Smooth muscle cell (in vitro differentiated cells): ENCODE data around the gene CRYBG1. TPM values are rescaled to one million over a fixed set of nuclear protein-coding genes. Genes with fewer than 3 reads are reported as not detected.

Source experiments
- DNase-seq: peaks from one replicate; lab custom pipeline; 2025; ENCODE audit not compliant: unreplicated experiment; lab: John Stamatoyannopoulos, UW
- H2AFZ ChIP-seq: fragments of 200-600 bp; sonication (generic); 2 replicates; pipeline ENCODE4 v1.6.0; 2016; ENCODE audit warnings: antibody characterized with exemption, low read depth, mild to moderate bottlenecking
- H3F3A ChIP-seq: fragments of 200-600 bp; sonication (generic); 2 replicates; pipeline ENCODE4 v1.6.0; 2017; ENCODE audit warnings: antibody characterized with exemption, low read depth
- H3K27ac ChIP-seq: fragments of 200-600 bp; sonication (generic); 2 replicates; pipeline ENCODE4 v1.5.1; 2016; ENCODE audit warnings: low read depth, mild to moderate bottlenecking
- H3K27me3 ChIP-seq: fragments of 200-600 bp; sonication (generic); 2 replicates; pipeline ENCODE4 v1.6.1; 2016; ENCODE audit warnings: low read depth, mild to moderate bottlenecking
- H3K36me3 ChIP-seq: fragments of 200-600 bp; sonication (generic); 2 replicates; pipeline ENCODE4 v1.5.1; 2016; ENCODE audit warnings: low read depth
- H3K4me1 ChIP-seq: fragments of 200-600 bp; sonication (generic); 2 replicates; pipeline ENCODE4 v1.5.1; 2016; ENCODE audit warnings: low read depth
- H3K4me2 ChIP-seq: fragments of 200-600 bp; sonication (generic); 2 replicates; pipeline ENCODE4 v1.6.0; 2016; ENCODE audit warnings: mild to moderate bottlenecking
- H3K4me3 ChIP-seq: fragments of 200-600 bp; sonication (generic); 2 replicates; pipeline ENCODE4 v1.5.1; 2016; ENCODE audit warnings: mild to moderate bottlenecking
- H3K79me2 ChIP-seq: fragments of 200-600 bp; sonication (generic); 2 replicates; pipeline ENCODE4 v1.6.0; 2016; ENCODE audit warnings: low read depth, mild to moderate bottlenecking
- H3K9ac ChIP-seq: fragments of 200-600 bp; sonication (generic); 2 replicates; pipeline ENCODE4 v1.6.0; 2016; ENCODE audit warnings: low read depth
- H3K9me3 ChIP-seq: fragments of 200-600 bp; sonication (generic); replicated peaks from 2 replicates; pipeline ENCODE4 v1.5.1; 2016; ENCODE audit warnings: low read depth
- H4K20me1 ChIP-seq: fragments of 200-600 bp; sonication (generic); 2 replicates; pipeline ENCODE4 v1.6.0; 2016; ENCODE audit warnings: low read depth
- CTCF ChIP-seq: fragments of 200-600 bp; sonication (generic); IDR thresholded peaks from 2 replicates; pipeline ENCODE4 v1.5.1; 2017; ENCODE audit warnings: borderline replicate concordance, mild to moderate bottlenecking, antibody characterized with exemption; ENCODE audit not compliant: insufficient read depth, poor library complexity, severe bottlenecking
- WGBS: methylation state at CpG from one replicate; pipeline ENCODE4 v1.1.7; 2016; ENCODE audit warnings: low lambda C conversion rate; 5-methylcytosine and 5-hydroxymethylcytosine counted together
- polyA plus RNA-seq: library from polyadenylated mRNA; unstranded; fragments of >200 nt; fragmentation: Nextera tagmentation; extraction: Ambion mirVana; gene quantifications from 2 replicates; pipeline ENCODE4 v1.2.1, GENCODE V29; 2016
- total RNA-seq: library from RNA; depleted of rRNA; stranded (reverse); fragments of >200 nt; gene quantifications from 2 replicates; pipeline ENCODE4 v1.2.3, GENCODE V29; 2014

The CRYBG1 gene
- total and polyA plus RNA-seq, 2 experiments from 2014 or later, result 0.98 to 11.9 TPM

GRCh38 chr6:106415921-106416320 is 55.4 kb downstream of the CRYBG1 start:
- Histone ChIP-seq H4K20me1 (no peaks in the 10 kb centered on the region), H3K4me3 (no peak overlapping the region), H3K27me3 (peaks cover 23% of the 10 kb centered on the region), H3K4me2 (no peak overlapping the region), H2AFZ (no peak overlapping the region), H3K4me1 (no peaks in the 10 kb centered on the region), H3K36me3 (no peaks in the 10 kb centered on the region), H3K79me2 (no peaks in the 10 kb centered on the region), H3K9ac (no peak overlapping the region), H3K9me3 (no peaks in the 10 kb centered on the region), H3F3A (no peaks in the 10 kb centered on the region), H3K27ac (no peak overlapping the region)
- 81% methylated on average over 4 of the region's 4 CpGs for WGBS
- DNase-seq, result no peak
- TF ChIP-seq CTCF, result no peak

GRCh38 chr6:106417572-106418147 is 57.1 kb downstream of the CRYBG1 start:
- no peaks in the 10 kb centered on the region for H3K9me3 ChIP-seq
- no peak overlapping the region for H2AFZ ChIP-seq
- no peak overlapping the region for H3K4me3 ChIP-seq
- no peaks in the 10 kb centered on the region for H4K20me1 ChIP-seq
- TF ChIP-seq CTCF, result no peak
- no peaks in the 10 kb centered on the region for H3K36me3 ChIP-seq
- no peak overlapping the region for H3K27ac ChIP-seq
- H3K4me2 ChIP-seq, result no peak overlapping the region
- H3K4me1 ChIP-seq, result no peaks in the 10 kb centered on the region
- WGBS, result 96% methylated on average over 6 of the region's 6 CpGs
- H3K9ac ChIP-seq, result no peak overlapping the region
- no peaks in the 10 kb centered on the region for H3F3A ChIP-seq
- H3K27me3 ChIP-seq, result peaks cover 23% of the 10 kb centered on the region
- no peak for DNase-seq
- H3K79me2 ChIP-seq, result no peaks in the 10 kb centered on the region

- Histone ChIP-seq H3K36me3 (no peaks in the 10 kb centered on the region), H3K4me3 (no peak overlapping the region), H3K9me3 (no peaks in the 10 kb centered on the region), H2AFZ (no peak overlapping the region), H3K27ac (no peak overlapping the region), H4K20me1 (no peaks in the 10 kb centered on the region), H3K9ac (no peak overlapping the region), H3K4me2 (no peak overlapping the region), H3K4me1 (no peaks in the 10 kb centered on the region), H3K27me3 (peaks cover 2% of the 10 kb centered on the region), H3F3A (no peaks in the 10 kb centered on the region), H3K79me2 (no peaks in the 10 kb centered on the region)
- WGBS, result 73% methylated on average over 2 of the region's 2 CpGs
- DNase-seq, result no peak
- TF ChIP-seq CTCF, result no peak
Observed at GRCh38 chr6:106419900-106420613, 59.5 kb downstream of the CRYBG1 start.

GRCh38 chr6:106421496-106421895 is 61.0 kb downstream of the CRYBG1 start:
- no peaks in the 10 kb centered on the region for H3K9me3 ChIP-seq
- H3K4me3 ChIP-seq, result no peak overlapping the region
- no peak overlapping the region for H2AFZ ChIP-seq
- H3K27me3 ChIP-seq, result no peaks in the 10 kb centered on the region
- no peak overlapping the region for H3K4me2 ChIP-seq
- WGBS, result 74% methylated on average over 2 of the region's 2 CpGs
- H3K9ac ChIP-seq, result no peak overlapping the region
- no peak for TF ChIP-seq CTCF
- no peak overlapping the region for H3K27ac ChIP-seq
- no peaks in the 10 kb centered on the region for H3K4me1 ChIP-seq
- no peaks in the 10 kb centered on the region for H4K20me1 ChIP-seq
- no peak for DNase-seq
- H3F3A ChIP-seq, result no peaks in the 10 kb centered on the region
- H3K36me3 ChIP-seq, result no peaks in the 10 kb centered on the region
- H3K79me2 ChIP-seq, result no peaks in the 10 kb centered on the region
